ENCODE results near the gene AOPEP. TPM values are rescaled to one million over a fixed set of nuclear protein-coding genes. Genes with fewer than 3 reads are reported as not detected.

The AOPEP gene
- total and polyA plus RNA-seq, 2 of the 13 experiments (the other 11 are each of a cell fraction or from before 2014, with no cell fraction given) = 22.2 to 41.6 TPM

GRCh38 chr9:95024097-95024671, 297.7 kb downstream of the AOPEP start (continued):
- TF ChIP-seq ARID2 (CRISPR knock-in tag; IDR thresholded peaks at IDR 0.05; ENCODE audit: borderline replicate concordance) (no peak), YEATS4 (CRISPR knock-in tag; IDR thresholded peaks at IDR 0.05; ENCODE audit: borderline replicate concordance) (peak; percentile 60; the same call in 1 of the 2 replicates), ZNF782 (CRISPR knock-in tag; IDR thresholded peaks at IDR 0.05; ENCODE audit: borderline replicate concordance) (no peak), ZNF547 (CRISPR knock-in tag; IDR thresholded peaks at IDR 0.05) (no peak), RFXANK (CRISPR knock-in tag; IDR thresholded peaks at IDR 0.05) (no peak), KLF12 (CRISPR knock-in tag; IDR thresholded peaks at IDR 0.05; ENCODE audit: borderline replicate concordance) (no peak), ATM (IDR thresholded peaks at IDR 0.05; ENCODE audit: borderline replicate concordance) (no peak), ZNF7 (CRISPR knock-in tag; IDR thresholded peaks at IDR 0.05) (no peak), ZNF772 (CRISPR knock-in tag; IDR thresholded peaks at IDR 0.05) (no peak), ZFP62 (CRISPR knock-in tag; IDR thresholded peaks at IDR 0.05) (no peak), SMC3 (IDR thresholded peaks at IDR 0.05; ENCODE audit: low read length) (0 out of 2 replicates have a peak, but pooled peaks have one; percentile 20), MXD3 (CRISPR knock-in tag; IDR thresholded peaks at IDR 0.05) (no peak; the same call in 1 of the 2 replicates), THAP8 (CRISPR knock-in tag; IDR thresholded peaks at IDR 0.05; ENCODE audit: borderline replicate concordance) (no peak), DBP (CRISPR knock-in tag; IDR thresholded peaks at IDR 0.05; ENCODE audit: not compliant biosample characterization) (no peak), ZNF781 (CRISPR knock-in tag; IDR thresholded peaks at IDR 0.05; ENCODE audit: borderline replicate concordance, not compliant biosample characterization) (no peak), DDIT3 (CRISPR knock-in tag; IDR thresholded peaks at IDR 0.05) (no peak), DNMT3B (CRISPR knock-in tag; conservative IDR thresholded peaks at IDR 0.05) (no peak), ZBTB21 (CRISPR knock-in tag; IDR thresholded peaks at IDR 0.05) (no peak), ATF3 (CRISPR knock-in tag; IDR thresholded peaks at IDR 0.05) (no peak), ZBTB1 (CRISPR knock-in tag; IDR thresholded peaks at IDR 0.05; ENCODE audit: borderline replicate concordance) (no peak), SRSF4 (IDR thresholded peaks at IDR 0.05; ENCODE audit: low read depth, low read length, poor library complexity, severe bottlenecking) (no peak), IRF2 (CRISPR knock-in tag; IDR thresholded peaks at IDR 0.05) (peak; percentile 29; the same call in 1 of the 2 replicates), ZNF430 (CRISPR knock-in tag; IDR thresholded peaks at IDR 0.05) (peak; percentile 55; the same call in 1 of the 2 replicates), ZNF660 (CRISPR knock-in tag; IDR thresholded peaks at IDR 0.05; ENCODE audit: borderline replicate concordance, low read depth) (no peak), KDM5B (CRISPR knock-in tag; IDR thresholded peaks at IDR 0.05; ENCODE audit: borderline replicate concordance) (peak; percentile 28; the same call in 1 of the 2 replicates), ZNF280B (CRISPR knock-in tag; IDR thresholded peaks at IDR 0.05; ENCODE audit: borderline replicate concordance) (no peak), ZFP90 (CRISPR knock-in tag; IDR thresholded peaks at IDR 0.05; ENCODE audit: borderline replicate concordance) (no peak), KLF15 (CRISPR knock-in tag; IDR thresholded peaks at IDR 0.05; ENCODE audit: borderline replicate concordance) (no peak; the same call in 1 of the 2 replicates)
